Femur (tissue), 1 donor: ENCODE data around the gene LIMS2.

ENCODE experiments used
- DNase-seq: peaks from one replicate; pipeline ENCODE4 v3.0.0-alpha.2; 2017

The LIMS2 gene

GRCh38 chr2:127656569-127657231, 18.6 kb downstream of the LIMS2 start:
- no peak for DNase-seq

- no peak for DNase-seq
Measured at GRCh38 chr2:127655209-127656073, 19.9 kb downstream of the LIMS2 start.

- DNase-seq, result no peak
Measured at GRCh38 chr2:127654838-127655175, 20.5 kb downstream of the LIMS2 start.

- DNase-seq, result no peak
Measured at GRCh38 chr2:127654084-127654837, 21.1 kb downstream of the LIMS2 start.

GRCh38 chr2:127653421-127654083, 21.8 kb downstream of the LIMS2 start:
- DNase-seq, result no peak

- DNase-seq, result no peak
Measured at GRCh38 chr2:127652786-127653357, 22.5 kb downstream of the LIMS2 start.

GRCh38 chr2:127651971-127652550, 23.3 kb downstream of the LIMS2 start:
- DNase-seq, result peak; percentile 77

GRCh38 chr2:127651381-127651809, 23.9 kb downstream of the LIMS2 start:
- no peak for DNase-seq

GRCh38 chr2:127650785-127651380, 24.4 kb downstream of the LIMS2 start:
- DNase-seq, result no peak

GRCh38 chr2:127650041-127650784, 25.1 kb downstream of the LIMS2 start:
- DNase-seq, result no peak

GRCh38 chr2:127649684-127650040, 25.7 kb downstream of the LIMS2 start:
- DNase-seq, result peak; percentile 82

GRCh38 chr2:127649100-127649611, 26.2 kb downstream of the LIMS2 start:
- DNase-seq, result no peak

GRCh38 chr2:127648321-127648720, 27.0 kb downstream of the LIMS2 start:
- DNase-seq, result no peak

- no peak for DNase-seq
Measured at GRCh38 chr2:127647242-127648190, 27.8 kb downstream of the LIMS2 start.

GRCh38 chr2:127646487-127647241, 28.7 kb downstream of the LIMS2 start:
- DNase-seq, result no peak

GRCh38 chr2:127645395-127646291, 29.7 kb downstream of the LIMS2 start, which contains the start of gene GPR17:
GPR17 (plus strand) TSS chr2:127646153; CDS start chr2:127650736, 4,583 bp downstream.
- no peak for DNase-seq

- no peak for DNase-seq
Measured at GRCh38 chr2:127645026-127645394, 30.3 kb downstream of the LIMS2 start.
